ENCODE measurements around the gene KPNA1.

- TF ChIP-seq CTCF (IDR thresholded peaks at IDR 0.05) (no peak), ZFP36 (IDR thresholded peaks at IDR 0.05; ENCODE audit: borderline replicate concordance, partially characterized antibody) (no peak), NR3C1 (IDR thresholded peaks at IDR 0.05) (no peak), POLR2A (IDR thresholded peaks at IDR 0.05; ENCODE audit: low read length) (no peak)
Observed at GRCh38 chr3:122462406-122462805, 52.3 kb downstream of the KPNA1 start.
